A549 (cell line): Measurements from ENCODE around the gene DYNLT2. TPM values are rescaled to one million over a fixed set of nuclear protein-coding genes. Genes with fewer than 3 reads are reported as not detected.
A peak's percentile ranks its signal among the peaks of the same experiment; 100 is the strongest.

Experiments
- ATAC-seq, 2 experiments: fragments of 200-7000 bp in 1 of 2; fragments of >200 bp in 1 of 2; cut with Nextera tagmentation in 1 of 2; cut with Tn5 transposase in 1 of 2; 3 replicates each; pipeline versions ENCODE4 v1.8.0 to v1.9.1; 2018 to 2020; ENCODE audit warnings: mild to moderate bottlenecking in 1 of 2, moderate library complexity in 1 of 2
- CTCF ChIA-PET: fragments of 300-600 bp; sonication (Branson Sonifier 250); formaldehyde crosslinking; extraction: SDS; loops from one replicate; lab custom pipeline; 2021; ENCODE audit warnings: antibody characterized with exemption, inconsistent platforms; lab: Yijun Ruan, JAX
- POLR2A ChIA-PET: fragments of 350-600 bp; formaldehyde crosslinking; extraction: SDS; loops from one replicate; lab custom pipeline; 2021; ENCODE audit warnings: antibody characterized with exemption, inconsistent platforms; lab: Yijun Ruan, JAX
- DNase-seq, 2 experiments: peaks; one replicate each; pipeline versions ENCODE4 v3.0.0 to v3.0.0-alpha.2; 2011 to 2016; ENCODE audit warnings: low read depth in 1 of 2, low spot score in 1 of 2
- FAIRE-seq: peaks from 2 replicates; lab custom pipeline; 2011; peaks lifted over from hg19 to GRCh38; lab: Jason Lieb, UNC
- H3K27ac ChIP-seq, 2 experiments: fragments of >200 bp; sonication (Bioruptor Twin); formaldehyde crosslinking; 3 replicates each; pipeline ENCODE4 v1.5.1; 2016 to 2017
- H3K4me1 ChIP-seq: fragments of >200 bp; sonication (Bioruptor Twin); formaldehyde crosslinking; 3 replicates; pipeline ENCODE4 v1.6.1; 2016
- H3K4me2 ChIP-seq: fragments of >200 bp; sonication (Bioruptor Twin); formaldehyde crosslinking; 3 replicates; pipeline ENCODE4 v1.6.1; 2016
- H3K4me3 ChIP-seq: fragments of >200 bp; sonication (Bioruptor Twin); formaldehyde crosslinking; 3 replicates; pipeline ENCODE4 v1.5.1; 2016
- H3K9me3 ChIP-seq: fragments of >200 bp; sonication (Bioruptor Twin); formaldehyde crosslinking; 3 replicates; pipeline ENCODE4 v1.6.1; 2016
- CBX2 ChIP-seq: fragments of 200-600 bp; sonication (generic); IDR thresholded peaks from 2 replicates; pipeline ENCODE4 v1.6.1; 2016; ENCODE audit warnings: low read depth, mild to moderate bottlenecking, borderline replicate concordance
- CEBPB ChIP-seq, 2 experiments: fragments of >200 bp in 1 of 2; sonication (Bioruptor Twin) in 1 of 2; formaldehyde crosslinking in 1 of 2; IDR thresholded peaks; 2 replicates each; pipeline ENCODE4 v1.6.1; 2012 to 2016
- EHF ChIP-seq: fragments of 250-450 bp; sonication (Bioruptor Pico); IDR thresholded peaks from 2 replicates; pipeline ENCODE4 v1.5.0; 2020; ENCODE audit warnings: mild to moderate bottlenecking
- EHMT2 ChIP-seq: fragments of 200-600 bp; sonication (generic); IDR thresholded peaks from 2 replicates; pipeline ENCODE4 v1.6.1; 2016; ENCODE audit warnings: antibody characterized with exemption, low read depth, mild to moderate bottlenecking, moderate library complexity
- FOSB ChIP-seq: fragments of 250-450 bp; sonication (Bioruptor Pico); IDR thresholded peaks from 2 replicates; pipeline ENCODE4 v1.5.0; 2020; ENCODE audit warnings: mild to moderate bottlenecking, moderate library complexity
- GATA3 ChIP-seq: IDR thresholded peaks from 2 replicates; pipeline ENCODE4 v1.6.1; 2012; ENCODE audit warnings: borderline replicate concordance
- HDAC2 ChIP-seq: fragments of 200-600 bp; sonication (generic); IDR thresholded peaks from 2 replicates; pipeline ENCODE4 v1.6.1; 2016
- HOXA7 ChIP-seq: fragments of 250-450 bp; sonication (Bioruptor Pico); IDR thresholded peaks from 2 replicates; pipeline ENCODE4 v1.5.0; 2020; ENCODE audit warnings: mild to moderate bottlenecking, moderate library complexity
- JUN ChIP-seq, 2 experiments: fragments of >200 bp; sonication (Bioruptor Twin); formaldehyde crosslinking; IDR thresholded peaks; 2 replicates in 1 of 2; 3 replicates in 1 of 2; pipeline ENCODE4 v1.6.1; 2016 to 2017
- MYC ChIP-seq: IDR thresholded peaks from 2 replicates; pipeline ENCODE4 v1.6.1; 2012; ENCODE audit warnings: mild to moderate bottlenecking, inconsistent platforms, low read length, improper control_type of control experiment, borderline replicate concordance
- NPAS2 ChIP-seq: fragments of 250-450 bp; sonication (Bioruptor Pico); IDR thresholded peaks from 2 replicates; pipeline ENCODE4 v1.8.0; 2022; ENCODE audit warnings: mild to moderate bottlenecking, moderate library complexity, borderline replicate concordance
- PHF8 ChIP-seq: fragments of 200-600 bp; sonication (generic); IDR thresholded peaks from 2 replicates; pipeline ENCODE4 v1.6.1; 2016; ENCODE audit warnings: low read depth, mild to moderate bottlenecking, antibody characterized with exemption, moderate library complexity, borderline replicate concordance
- RAD21 ChIP-seq, 2 experiments: fragments of >200 bp in 1 of 2; sonication (Bioruptor Twin) in 1 of 2; formaldehyde crosslinking in 1 of 2; IDR thresholded peaks in 1 of 2; conservative IDR thresholded peaks in 1 of 2; 2 replicates in 1 of 2; 3 replicates in 1 of 2; pipeline ENCODE4 v1.6.1; 2012 to 2018; ENCODE audit warnings: inconsistent platforms in 1 of 2
- RARB ChIP-seq: fragments of 250-450 bp; sonication (Bioruptor Pico); IDR thresholded peaks from 2 replicates; pipeline ENCODE4 v1.8.0; 2021; ENCODE audit warnings: mild to moderate bottlenecking, moderate library complexity
- RCOR1 ChIP-seq: fragments of 150-350 bp; IDR thresholded peaks from 2 replicates; pipeline ENCODE4 v1.6.1; 2014; ENCODE audit warnings: antibody characterized with exemption, low read length, low read depth
- RFX5 ChIP-seq: fragments of 450-650 bp; IDR thresholded peaks from 2 replicates; pipeline ENCODE4 v1.7.1; 2014; ENCODE audit warnings: antibody characterized with exemption, mild to moderate bottlenecking, moderate library complexity
- RNF2 ChIP-seq: fragments of 200-600 bp; sonication (generic); IDR thresholded peaks from 2 replicates; pipeline ENCODE4 v1.6.1; 2016; ENCODE audit warnings: low read depth, mild to moderate bottlenecking, antibody characterized with exemption, moderate library complexity, borderline replicate concordance
- SREBF2 ChIP-seq: fragments of 450-650 bp; IDR thresholded peaks from 2 replicates; pipeline ENCODE4 v1.6.1; 2014; ENCODE audit warnings: mild to moderate bottlenecking, moderate library complexity
- TFCP2L1 ChIP-seq: fragments of 250-450 bp; sonication (Bioruptor Pico); IDR thresholded peaks from 2 replicates; pipeline ENCODE4 v1.5.0; 2021; ENCODE audit warnings: mild to moderate bottlenecking
- ZSCAN20 ChIP-seq: fragments of 250-450 bp; sonication (Bioruptor Pico); IDR thresholded peaks from 2 replicates; pipeline ENCODE4 v1.8.0; 2022; ENCODE audit warnings: mild to moderate bottlenecking, moderate library complexity
- WGBS: methylation state at CpG from one replicate; pipeline ENCODE4 v1.1.6; 2017; ENCODE audit errors: missing lambda C conversion rate; 5-methylcytosine and 5-hydroxymethylcytosine counted together
- polyA plus RNA-seq, 4 experiments: library from polyadenylated mRNA; depleted of rRNA in 3 of 4; stranded (reverse); fragments of >200 nt; fragmentation: RNase III in 1 of 4; extraction: RNeasy Plus Mini Kit Qiagen cat#74134 plus additional on column Dnase treatment in 1 of 4; gene quantifications; 2 replicates in 3 of 4; 3 replicates in 1 of 4; pipeline ENCODE4 v1.2.3, GENCODE V29; 2011 to 2017
- TF ChIP-seq, protein P1 (sequence below): fragments of >200 bp; sonication (Bioruptor Twin); formaldehyde crosslinking; IDR thresholded peaks from 3 replicates; pipeline ENCODE4 v1.6.1; 2016
- TF ChIP-seq, protein P2 (sequence below): IDR thresholded peaks from 2 replicates; pipeline ENCODE4 v1.6.1; 2012
- TF ChIP-seq, protein P3 (sequence below): fragments of >200 bp; sonication (Bioruptor Twin); formaldehyde crosslinking; IDR thresholded peaks from 3 replicates; pipeline ENCODE4 v1.5.1; 2016

DYNLT2 gene
- polyA plus RNA-seq, 2 of the 4 experiments (the other 2 are of a cell fraction), result 1.1 to 2.0 TPM

DNA sequence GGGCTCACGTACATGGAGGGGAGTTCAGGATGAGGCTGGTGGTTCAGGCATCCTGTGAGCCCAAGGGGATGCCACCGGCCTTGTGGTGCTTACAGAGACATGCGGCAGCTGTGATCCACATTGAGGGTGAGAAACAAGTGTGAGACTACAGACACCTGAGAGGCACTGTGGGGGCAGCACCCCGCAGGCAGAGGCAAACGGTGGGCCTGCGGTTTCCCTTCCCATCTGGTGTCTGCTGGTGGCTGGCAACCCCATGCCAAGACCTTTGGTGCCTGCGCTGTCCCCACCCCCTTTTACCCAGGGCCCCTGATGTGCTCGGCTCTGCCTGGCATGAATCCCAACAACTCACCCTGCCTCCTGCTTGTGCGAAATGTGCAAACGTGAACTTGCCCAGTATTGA lies 42.0 kb upstream of the DYNLT2 start:
- TF ChIP-seq EHF (CRISPR knock-in tag), result no peak

DNA sequence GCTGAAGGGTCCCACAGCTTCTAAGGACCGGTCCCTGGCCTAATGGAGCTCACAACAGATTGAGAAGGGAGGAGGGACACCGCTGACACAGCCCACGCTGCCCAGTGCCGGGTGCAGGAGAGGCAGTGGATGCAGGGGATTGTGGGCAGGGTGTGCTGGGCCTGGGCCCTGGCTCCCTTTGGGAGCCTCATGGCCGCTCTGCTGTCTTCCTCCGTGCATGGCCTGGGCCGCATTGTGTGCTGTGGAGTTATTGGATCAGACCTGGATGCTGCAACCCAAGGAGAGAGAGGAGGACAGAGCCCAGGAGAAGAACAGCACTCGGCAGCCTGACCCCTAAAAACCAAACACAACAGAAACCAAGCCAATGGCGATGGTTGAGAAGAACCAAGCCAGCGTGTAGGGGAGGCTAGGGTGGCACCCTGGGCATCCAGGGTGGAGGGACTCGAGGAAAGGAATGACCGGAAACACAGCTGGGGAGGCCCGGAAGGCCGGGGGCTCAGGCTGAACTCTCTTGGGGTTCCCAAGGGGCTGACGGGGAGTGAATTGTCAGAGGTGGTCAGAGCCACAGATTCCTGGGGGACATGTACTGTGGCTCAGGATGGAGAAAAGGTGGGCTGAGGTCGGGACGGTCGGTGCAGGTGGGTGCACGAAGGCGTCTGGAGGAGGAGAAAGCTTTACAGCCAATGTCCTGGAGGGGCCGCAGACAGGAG lies 41.1 kb upstream of the DYNLT2 start:
- Histone ChIP-seq H3K4me2 (no peak overlapping the region), H3K4me3 (no peak overlapping the region), H3K4me1 (0 out of 3 replicates have a peak, but pooled peaks cover 5% of the 10 kb centered on the region), H3K9me3 (no peaks in the 10 kb centered on the region), H3K27ac (no peak overlapping the region)
- ATAC-seq (no peak), FAIRE-seq (no peak), DNase-seq (no peak)
- WGBS, result 81% methylated on average over 18 of the region's 21 CpGs
- TF ChIP-seq, protein P1, sequence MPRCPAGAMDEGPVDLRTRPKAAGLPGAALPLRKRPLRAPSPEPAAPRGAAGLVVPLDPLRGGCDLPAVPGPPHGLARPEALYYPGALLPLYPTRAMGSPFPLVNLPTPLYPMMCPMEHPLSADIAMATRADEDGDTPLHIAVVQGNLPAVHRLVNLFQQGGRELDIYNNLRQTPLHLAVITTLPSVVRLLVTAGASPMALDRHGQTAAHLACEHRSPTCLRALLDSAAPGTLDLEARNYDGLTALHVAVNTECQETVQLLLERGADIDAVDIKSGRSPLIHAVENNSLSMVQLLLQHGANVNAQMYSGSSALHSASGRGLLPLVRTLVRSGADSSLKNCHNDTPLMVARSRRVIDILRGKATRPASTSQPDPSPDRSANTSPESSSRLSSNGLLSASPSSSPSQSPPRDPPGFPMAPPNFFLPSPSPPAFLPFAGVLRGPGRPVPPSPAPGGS, result no peak
- TF ChIP-seq, protein P2, sequence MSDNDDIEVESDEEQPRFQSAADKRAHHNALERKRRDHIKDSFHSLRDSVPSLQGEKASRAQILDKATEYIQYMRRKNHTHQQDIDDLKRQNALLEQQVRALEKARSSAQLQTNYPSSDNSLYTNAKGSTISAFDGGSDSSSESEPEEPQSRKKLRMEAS, result no peak
- TF ChIP-seq EHMT2, result no peak
- no peak for TF ChIP-seq RFX5
- ChIA-PET POLR2A (no interaction called here), CTCF (interaction anchor here (0.6 kb wide), 1 partner anchor 557 kb away, joined by 3 read pairs; no protein-coding TSS in a partner anchor)

More for the DNA sequence above, 42.0 kb upstream of the DYNLT2 start:
- DNase-seq (no peak), FAIRE-seq (no peak), ATAC-seq (no peak)
- 0 out of 3 replicates have a peak, but pooled peaks cover 5% of the 10 kb centered on the region for H3K4me1 ChIP-seq
- no peaks in the 10 kb centered on the region for H3K9me3 ChIP-seq
- ChIA-PET CTCF (interaction anchor here (0.8 to 3.4 kb wide), 4 partner anchors 10 to 837 kb away, joined by 3 to 9 read pairs (median 6); no protein-coding TSS in a partner anchor), POLR2A (no interaction called here)
- no peak overlapping the region for H3K27ac ChIP-seq
- H3K4me2 ChIP-seq, result no peak overlapping the region
- WGBS, result 94% methylated on average over 5 of the region's 10 CpGs
- no peak overlapping the region for H3K4me3 ChIP-seq

DNA sequence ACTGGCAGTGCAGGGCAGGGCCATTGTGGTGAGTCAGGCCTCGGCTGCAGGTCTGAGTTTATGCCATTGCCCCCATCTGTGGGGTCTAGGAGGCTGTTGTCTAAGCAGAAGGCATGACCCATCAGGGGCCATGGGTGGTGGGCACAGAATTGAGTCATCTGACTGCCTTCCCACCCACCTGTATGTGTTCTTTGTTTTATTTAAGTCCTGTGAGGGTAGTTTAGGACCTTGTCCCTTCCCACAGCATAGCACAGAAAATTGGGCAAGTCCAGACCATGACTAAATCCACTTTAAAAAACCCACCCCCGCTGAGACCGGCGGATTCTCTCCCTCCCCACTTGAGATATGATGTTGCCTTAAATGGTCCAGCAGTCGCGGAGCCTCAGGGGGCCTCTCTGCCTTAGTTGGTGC lies 40.4 kb upstream of the DYNLT2 start:
- WGBS, result 89% methylated on average over 6 of the region's 6 CpGs
- POLR2A ChIA-PET, result no interaction called here
- ATAC-seq, result no peak

DNA sequence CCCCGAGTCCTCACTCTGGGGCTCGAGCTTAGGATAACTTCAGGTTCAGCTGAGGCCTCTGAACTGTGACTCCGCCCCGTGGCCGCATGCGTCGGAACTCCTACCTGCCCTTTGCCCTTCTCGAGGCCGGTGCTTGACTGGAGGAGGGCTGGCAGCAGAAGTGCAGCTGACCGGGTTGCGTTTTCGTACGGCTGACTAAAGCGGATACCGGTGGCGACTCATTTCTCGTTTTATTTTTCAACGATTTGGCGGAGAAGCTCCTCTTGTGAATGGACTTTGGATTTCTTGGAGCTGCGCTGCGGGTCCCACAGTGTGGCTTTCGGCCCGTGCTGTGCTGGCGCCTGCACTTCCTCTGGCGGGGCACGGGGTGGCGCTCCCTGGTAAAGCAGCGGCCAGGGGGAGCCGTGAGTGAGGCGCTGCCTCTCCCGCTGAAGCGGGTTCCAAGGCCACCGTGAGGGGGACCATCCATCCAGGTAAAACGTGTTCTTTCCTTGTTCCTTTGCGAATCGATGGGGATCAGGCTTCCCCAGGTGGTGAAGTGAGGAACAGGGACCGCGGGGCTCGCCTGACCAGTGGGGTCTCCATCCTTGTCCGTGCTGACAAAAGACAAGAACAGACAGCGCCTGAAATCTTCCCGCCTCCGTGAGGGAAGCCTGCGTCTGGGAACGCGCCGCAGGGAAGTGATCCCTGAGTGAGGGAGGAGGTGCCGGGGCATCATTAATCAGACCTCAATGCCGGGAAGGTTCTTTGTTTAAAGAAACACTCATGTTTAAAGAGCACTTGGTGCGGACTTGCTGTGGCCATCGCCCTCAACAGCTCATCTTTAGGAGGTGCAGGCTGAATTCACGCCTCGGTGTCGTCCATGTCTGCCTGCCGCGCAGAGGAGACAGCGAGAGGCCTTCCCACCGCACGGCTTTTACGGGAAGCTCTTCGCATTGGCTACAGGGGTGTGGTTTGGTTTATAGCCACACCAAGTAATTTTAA lies 38.9 kb upstream of the DYNLT2 start:
- Histone ChIP-seq H3K9me3 (no peaks in the 10 kb centered on the region), H3K4me3 (peak overlapping the region; percentile 50), H3K27ac (peak overlapping the region; percentile 71 to 84), H3K4me1 (0 out of 3 replicates have a peak, but pooled peaks cover 5% of the 10 kb centered on the region), H3K4me2 (peak overlapping the region; percentile 89)
- ChIA-PET CTCF (interaction anchor here (0.6 to 2.8 kb wide), 28 partner anchors 9 to 833 kb away, joined by 3 to 23 read pairs (median 4); no protein-coding TSS in a partner anchor), POLR2A (interaction anchor here (1.5 kb wide), 1 partner anchor 39 kb away, joined by 6 read pairs; the partner anchor contains the start of genes DYNLT2 and ERMARD)
- ATAC-seq (peak; percentile 96 to 99), FAIRE-seq (no peak), DNase-seq (peak; percentile 67 to 73)
- 6% methylated on average over 40 of the region's 61 CpGs for WGBS
- TF ChIP-seq HOXA7 (CRISPR knock-in tag), result no peak
- TF ChIP-seq, protein P2, result peak; percentile 75
- TF ChIP-seq, protein P1, result no peak
- TF ChIP-seq GATA3, result no peak
- no peak for TF ChIP-seq MYC
- TF ChIP-seq, protein P3, sequence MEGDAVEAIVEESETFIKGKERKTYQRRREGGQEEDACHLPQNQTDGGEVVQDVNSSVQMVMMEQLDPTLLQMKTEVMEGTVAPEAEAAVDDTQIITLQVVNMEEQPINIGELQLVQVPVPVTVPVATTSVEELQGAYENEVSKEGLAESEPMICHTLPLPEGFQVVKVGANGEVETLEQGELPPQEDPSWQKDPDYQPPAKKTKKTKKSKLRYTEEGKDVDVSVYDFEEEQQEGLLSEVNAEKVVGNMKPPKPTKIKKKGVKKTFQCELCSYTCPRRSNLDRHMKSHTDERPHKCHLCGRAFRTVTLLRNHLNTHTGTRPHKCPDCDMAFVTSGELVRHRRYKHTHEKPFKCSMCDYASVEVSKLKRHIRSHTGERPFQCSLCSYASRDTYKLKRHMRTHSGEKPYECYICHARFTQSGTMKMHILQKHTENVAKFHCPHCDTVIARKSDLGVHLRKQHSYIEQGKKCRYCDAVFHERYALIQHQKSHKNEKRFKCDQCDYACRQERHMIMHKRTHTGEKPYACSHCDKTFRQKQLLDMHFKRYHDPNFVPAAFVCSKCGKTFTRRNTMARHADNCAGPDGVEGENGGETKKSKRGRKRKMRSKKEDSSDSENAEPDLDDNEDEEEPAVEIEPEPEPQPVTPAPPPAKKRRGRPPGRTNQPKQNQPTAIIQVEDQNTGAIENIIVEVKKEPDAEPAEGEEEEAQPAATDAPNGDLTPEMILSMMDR, result peak; percentile 78
- TF ChIP-seq RARB, result no peak
- TF ChIP-seq RAD21 (conservative IDR thresholded peaks at IDR 0.05 in 1 of 2, IDR thresholded peaks at IDR 0.05 in 1 of 2), result peak; percentile 80 to 90
- TF ChIP-seq NPAS2 (CRISPR knock-in tag), result no peak
- TF ChIP-seq FOSB, result no peak
- no peak for TF ChIP-seq EHF (CRISPR knock-in tag)
- no peak for TF ChIP-seq CEBPB (IDR thresholded peaks at IDR 0.05)
- TF ChIP-seq SREBF2, result no peak
- TF ChIP-seq CBX2, result no peak

More for the DNA sequence above, 40.4 kb upstream of the DYNLT2 start:
- TF ChIP-seq PHF8 (no peak), JUN (IDR thresholded peaks at IDR 0.05) (no peak), TFCP2L1 (CRISPR knock-in tag) (no peak), RNF2 (no peak), HDAC2 (no peak), MYC (no peak), ZSCAN20 (no peak), RCOR1 (no peak), RARB (no peak)
- TF ChIP-seq, all 56 proteins: peak for 0
- 0 out of 3 replicates have a peak, but pooled peaks cover 5% of the 10 kb centered on the region for H3K4me1 ChIP-seq
- no peak overlapping the region for H3K4me3 ChIP-seq
- FAIRE-seq (no peak), DNase-seq (no peak)
- no peak overlapping the region for H3K27ac ChIP-seq
- CTCF ChIA-PET, result interaction anchor here (2.0 kb wide), 1 partner anchor 12 kb away, joined by 9 read pairs; no protein-coding TSS in a partner anchor
- no peak overlapping the region for H3K4me2 ChIP-seq
- H3K9me3 ChIP-seq, result no peaks in the 10 kb centered on the region
